IMR-90 (cell line): Measurements from ENCODE around the gene CD82. TPM values are rescaled to one million over a fixed set of nuclear protein-coding genes. Genes with fewer than 3 reads are reported as not detected.
A peak's percentile ranks its signal among the peaks of the same experiment; 100 is the strongest.

Experiments used
- ATAC-seq: fragments of 200-7000 bp; cut with Tn5 transposase; 2 replicates; pipeline ENCODE4 v1.9.1; 2020; ENCODE audit warnings: low read depth, mild to moderate bottlenecking, moderate library complexity
- BruUV-seq: library from RNA; stranded (reverse); fragments of 400-500 nt; replicated peaks from 2 replicates; lab custom pipeline; 2021; lab: Mats Ljungman, UMichigan
- CTCF ChIA-PET: fragments of 300-600 bp; formaldehyde crosslinking; extraction: SDS; loops from one replicate; lab custom pipeline; 2021; ENCODE audit warnings: antibody characterized with exemption; lab: Yijun Ruan, JAX
- POLR2A ChIA-PET: fragments of 300-600 bp; sonication (Branson Sonifier 250); formaldehyde crosslinking; loops from one replicate; lab custom pipeline; 2022; ENCODE audit warnings: antibody characterized with exemption; ENCODE audit not compliant: unreplicated experiment; lab: Charles Lee
- DNase-seq: peaks from one replicate; pipeline ENCODE4 v3.0.0; 2013
- H2AFZ ChIP-seq: replicated peaks from 2 replicates; pipeline ENCODE3; 2013; ENCODE audit warnings: low read length, mild to moderate bottlenecking; ENCODE audit not compliant: poor library complexity
- H2AK5ac ChIP-seq: 2 replicates; pipeline ENCODE4 v1.6.1; 2013; ENCODE audit warnings: low read depth, low read length, inconsistent platforms
- H2AK9ac ChIP-seq: replicated peaks from 2 replicates; pipeline ENCODE3; 2013; ENCODE audit warnings: mild to moderate bottlenecking, low read depth, low read length, moderate library complexity; ENCODE audit not compliant: poor library complexity
- H2BK120ac ChIP-seq: 2 replicates; pipeline ENCODE4 v1.6.1; 2013; ENCODE audit warnings: low read depth, low read length, inconsistent platforms
- H2BK15ac ChIP-seq: 3 replicates; pipeline ENCODE4 v1.6.1; 2013; ENCODE audit warnings: low read depth, low read length, inconsistent platforms
- H2BK20ac ChIP-seq: 2 replicates; pipeline ENCODE4 v1.6.1; 2013; ENCODE audit warnings: low read depth, mild to moderate bottlenecking, inconsistent platforms, low read length, moderate library complexity
- H2BK5ac ChIP-seq: 2 replicates; pipeline ENCODE4 v1.6.1; 2013; ENCODE audit warnings: mild to moderate bottlenecking, low read depth, low read length, inconsistent platforms; ENCODE audit not compliant: poor library complexity, severe bottlenecking
- H3K14ac ChIP-seq: replicated peaks from 2 replicates; pipeline ENCODE4 v1.6.1; 2013; ENCODE audit warnings: low read depth, low read length, inconsistent platforms
- H3K18ac ChIP-seq: 2 replicates; pipeline ENCODE4 v1.6.1; 2013; ENCODE audit warnings: low read depth, low read length, control low read depth
- H3K23ac ChIP-seq: 2 replicates; pipeline ENCODE4 v1.6.1; 2013; ENCODE audit warnings: low read depth, low read length, inconsistent platforms
- H3K27ac ChIP-seq: 2 replicates; pipeline ENCODE4 v1.5.1; 2013; ENCODE audit warnings: mild to moderate bottlenecking, control low read depth, low read length; ENCODE audit not compliant: insufficient read depth
- H3K27me3 ChIP-seq: 2 replicates; pipeline ENCODE4 v1.6.1; 2013; ENCODE audit warnings: low read length; ENCODE audit not compliant: control insufficient read depth, insufficient read depth
- H3K36me3 ChIP-seq: 2 replicates; pipeline ENCODE4 v1.6.1; 2013; ENCODE audit warnings: low read length, mixed read lengths; ENCODE audit not compliant: control insufficient read depth, insufficient read depth
- H3K4ac ChIP-seq: 2 replicates; pipeline ENCODE4 v1.6.1; 2013; ENCODE audit warnings: low read depth, low read length, inconsistent platforms
- H3K4me1 ChIP-seq: 2 replicates; pipeline ENCODE4 v1.6.1; 2013; ENCODE audit warnings: low read length, mixed read lengths; ENCODE audit not compliant: control insufficient read depth, insufficient read depth
- H3K4me2 ChIP-seq: 2 replicates; pipeline ENCODE4 v1.6.1; 2013; ENCODE audit warnings: low read depth, mild to moderate bottlenecking, control low read depth, low read length, moderate library complexity
- H3K4me3 ChIP-seq: 2 replicates; pipeline ENCODE4 v1.5.1; 2013; ENCODE audit warnings: low read depth, mild to moderate bottlenecking, control low read depth, low read length, moderate library complexity; ENCODE audit not compliant: insufficient read depth
- H3K56ac ChIP-seq: 2 replicates; pipeline ENCODE4 v1.6.1; 2013; ENCODE audit warnings: low read length, inconsistent platforms; ENCODE audit not compliant: insufficient read depth; ENCODE audit errors: extremely low read depth
- H3K79me1 ChIP-seq, 2 experiments: 2 replicates each; pipeline ENCODE4 v1.6.1; 2013; ENCODE audit warnings: low read length in 2 of 2, inconsistent platforms in 1 of 2, low read depth in 1 of 2
- H3K9ac ChIP-seq: 2 replicates; pipeline ENCODE4 v1.6.1; 2013; ENCODE audit warnings: low read depth, low read length, control low read depth
- H3K9me1 ChIP-seq: 2 replicates; pipeline ENCODE4 v1.6.1; 2013; ENCODE audit warnings: low read length, inconsistent platforms; ENCODE audit not compliant: insufficient read depth
- H3K9me3 ChIP-seq: 2 replicates; pipeline ENCODE4 v1.6.1; 2013; ENCODE audit warnings: low read length; ENCODE audit not compliant: control insufficient read depth, insufficient read depth
- H4K20me1 ChIP-seq: 2 replicates; pipeline ENCODE4 v1.6.1; 2013; ENCODE audit warnings: low read length, inconsistent platforms; ENCODE audit not compliant: insufficient read depth
- H4K5ac ChIP-seq: 2 replicates; pipeline ENCODE4 v1.6.1; 2013; ENCODE audit warnings: mild to moderate bottlenecking, low read depth, low read length, control low read depth
- H4K8ac ChIP-seq, 2 experiments: 2 replicates each; pipeline ENCODE4 v1.6.1; 2013; ENCODE audit warnings: low read depth in 2 of 2, low read length in 2 of 2, control low read depth in 1 of 2, inconsistent platforms in 1 of 2
- H4K91ac ChIP-seq: 2 replicates; pipeline ENCODE4 v1.6.1; 2013; ENCODE audit warnings: low read depth, low read length, inconsistent platforms; ENCODE audit not compliant: insufficient read depth
- FOS ChIP-seq: fragments of 150-350 bp; IDR thresholded peaks from 2 replicates; pipeline ENCODE4 v1.6.1; 2016; ENCODE audit warnings: low read depth, low read length
- MAFK ChIP-seq: IDR thresholded peaks from 2 replicates; pipeline ENCODE4 v1.6.1; 2012; ENCODE audit warnings: low read depth, low read length, improper control_type of control experiment
- MAZ ChIP-seq: IDR thresholded peaks from 2 replicates; pipeline ENCODE4 v1.6.1; 2012; ENCODE audit warnings: low read depth, mild to moderate bottlenecking, low read length, improper control_type of control experiment, moderate library complexity, borderline replicate concordance
- MXI1 ChIP-seq: IDR thresholded peaks from 2 replicates; pipeline ENCODE4 v1.6.1; 2012; ENCODE audit warnings: low read depth, mild to moderate bottlenecking, low read length, moderate library complexity, borderline replicate concordance
- POLR2A ChIP-seq: IDR thresholded peaks from 2 replicates; pipeline ENCODE4 v1.6.1; 2012; ENCODE audit warnings: mild to moderate bottlenecking, low read depth, low read length
- RCOR1 ChIP-seq: IDR thresholded peaks from 2 replicates; pipeline ENCODE4 v1.6.1; 2012; ENCODE audit warnings: mild to moderate bottlenecking, low read length, improper control_type of control experiment; ENCODE audit not compliant: insufficient replicate concordance
- RFX5 ChIP-seq: IDR thresholded peaks from 2 replicates; pipeline ENCODE4 v1.8.0; 2012; ENCODE audit warnings: low read depth, mild to moderate bottlenecking, low read length, moderate library complexity
- SMC3 ChIP-seq: fragments of 150-350 bp; IDR thresholded peaks from 2 replicates; pipeline ENCODE4 v1.6.1; 2016; ENCODE audit warnings: low read depth, mild to moderate bottlenecking, antibody characterized with exemption, low read length, moderate library complexity
- WGBS, 2 experiments: methylation state at CpG; one replicate each; pipeline versions ENCODE4 v1.1.5 to v1.1.7; 2013; ENCODE audit warnings: missing lambda C conversion rate in 2 of 2; ENCODE audit not compliant: insufficient read length in 1 of 2; ENCODE audit errors: extremely low coverage in 2 of 2; 5-methylcytosine and 5-hydroxymethylcytosine counted together
- dilution Hi-C: fragments of 300-500 bp; cut with HindIII; formaldehyde crosslinking; loops from one replicate; pipeline ENCODE4 v1.14.3; 2018; ENCODE audit warnings: low sequenced_read_pairs; ENCODE audit not compliant: unreplicated experiment
- in situ Hi-C: fragments of 300-500 bp; cut with MboI; formaldehyde crosslinking; loops from 3 replicates; pipeline ENCODE4 v1.14.3; 2019; ENCODE audit warnings: low sequenced_read_pairs, inconsistent platforms, mixed read lengths
- intact Hi-C: fragments of 100-400 bp; cut with micrococcal nuclease; formaldehyde crosslinking; loops from 2 replicates; pipeline ENCODE4 v1.10.0; 2022
- polyA plus RNA-seq, 3 experiments: library from polyadenylated mRNA; depleted of rRNA; stranded (reverse); fragments of >200 nt; gene quantifications; 2 replicates each; pipeline ENCODE4 v1.2.3, GENCODE V29; 2012; ENCODE audit warnings: low replicate concordance in 1 of 3
- total RNA-seq: library from RNA; depleted of rRNA; stranded (reverse); fragments of >200 nt; gene quantifications from 2 replicates; pipeline ENCODE4 v1.2.3, GENCODE V29; 2012
- TF ChIP-seq, protein P1 (sequence below): conservative IDR thresholded peaks from 2 replicates; pipeline ENCODE4 v1.5.1; 2012; ENCODE audit warnings: mild to moderate bottlenecking, low read depth, low read length, improper control_type of control experiment

Gene CD82
- total and polyA plus RNA-seq, 2 of the 4 experiments (the other 2 are of a cell fraction), result 32.8 to 49.4 TPM

DNA sequence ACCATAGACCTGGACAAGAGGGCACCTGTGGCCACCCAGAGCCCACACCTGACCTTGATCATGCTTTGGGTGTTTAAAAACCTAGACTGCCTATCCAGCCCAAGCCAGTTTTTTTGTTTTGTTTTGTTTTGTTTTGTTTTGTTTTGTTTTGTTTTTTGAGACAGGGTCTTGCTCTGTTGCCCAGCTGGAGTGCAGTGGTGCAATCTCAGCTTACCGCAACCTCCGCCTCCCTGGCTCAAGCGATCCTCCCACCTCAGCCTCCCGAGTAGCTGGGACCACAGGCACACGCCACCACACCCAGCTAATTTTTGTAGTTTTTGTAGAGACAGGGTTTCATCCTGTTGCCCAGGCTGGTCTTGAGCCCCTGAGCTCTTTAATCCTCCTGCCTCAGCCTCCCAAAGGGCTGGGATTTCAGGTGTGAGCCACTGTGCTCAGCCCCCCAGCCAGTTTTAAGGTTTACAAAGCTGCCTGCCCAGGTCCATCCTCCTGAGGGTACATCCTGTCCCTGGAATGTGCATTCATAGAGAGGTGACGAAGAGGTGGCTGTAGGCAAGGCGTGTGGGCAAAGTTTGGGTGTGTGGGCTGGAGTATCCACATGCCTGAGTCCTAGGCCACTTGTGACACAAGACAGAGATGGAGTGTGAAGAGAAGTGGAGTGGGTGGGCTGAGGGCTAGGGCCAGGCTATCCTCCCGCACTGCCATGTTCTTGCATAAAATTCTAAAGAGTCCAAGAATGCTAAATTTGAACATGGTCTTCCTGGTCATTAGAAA is 3.3 kb upstream of the CD82 start:
- Histone ChIP-seq H3K27ac (no peak overlapping the region), H4K8ac (no peak overlapping the region; a peak in 1 of 4 replicates), H3K9me1 (peaks cover 15% of the 10 kb centered on the region), H4K5ac (no peak overlapping the region), H3K18ac (peak overlapping the region; percentile 1; the same call in 1 of the 2 replicates), H3K36me3 (no peaks in the 10 kb centered on the region), H3K79me1 (peaks cover 5 to 16% of the 10 kb centered on the region in 2 experiments; a peak in 3 of 4 replicates), H2BK120ac (peak overlapping the region; percentile 27; the same call in 1 of the 2 replicates), H2BK15ac (peak overlapping the region; percentile 24; the same call in 1 of the 3 replicates), H3K9me3 (no peaks in the 10 kb centered on the region), H4K91ac (peak overlapping the region; percentile 23; the same call in 1 of the 2 replicates), H3K14ac (peak overlapping the region; percentile 37), H3K23ac (no peak overlapping the region), H2BK5ac (no peak overlapping the region), H2AFZ (no peak overlapping the region), H3K4ac (peak overlapping the region; percentile 41), H2AK9ac (no peak overlapping the region), H3K9ac (no peak overlapping the region), H2BK20ac (0 out of 2 replicates have a peak overlapping the region, but pooled peaks have one; percentile 17), H3K4me2 (no peak overlapping the region), H2AK5ac (peak overlapping the region; percentile 74; the same call in 1 of the 2 replicates), H4K20me1 (no peaks in the 10 kb centered on the region), H3K27me3 (no peaks in the 10 kb centered on the region), H3K4me1 (peaks cover 23% of the 10 kb centered on the region), H3K4me3 (no peak overlapping the region), H3K56ac (no peak overlapping the region)
- 100% methylated on average over 2 of the region's 8 CpGs; no CpG with 5 or more reads in 1 of the 2 experiments for WGBS, 2 experiments
- intact Hi-C loops (loop anchor here (10.0 kb wide), 2 partner anchors 163 to 203 kb away; partner anchors contain the start of gene TSPAN18), dilution Hi-C loops (no loop called here), in situ Hi-C loops (loop anchor here (5.0 to 25.0 kb wide), 2 partner anchors 45 to 1250 kb away; partner anchors contain the start of gene SLC35C1)
- ATAC-seq (no peak), DNase-seq (no peak)
- CTCF ChIA-PET, result interaction anchor here (1.2 kb wide), 1 partner anchor 34 kb away, joined by 5 read pairs; no protein-coding TSS in a partner anchor
- POLR2A ChIA-PET, result no interaction called here
- no TSS peak for BruUV-seq
- TF ChIP-seq RCOR1, result no peak
- no peak for TF ChIP-seq MAZ
- no peak for TF ChIP-seq MAFK
- TF ChIP-seq, protein P1, sequence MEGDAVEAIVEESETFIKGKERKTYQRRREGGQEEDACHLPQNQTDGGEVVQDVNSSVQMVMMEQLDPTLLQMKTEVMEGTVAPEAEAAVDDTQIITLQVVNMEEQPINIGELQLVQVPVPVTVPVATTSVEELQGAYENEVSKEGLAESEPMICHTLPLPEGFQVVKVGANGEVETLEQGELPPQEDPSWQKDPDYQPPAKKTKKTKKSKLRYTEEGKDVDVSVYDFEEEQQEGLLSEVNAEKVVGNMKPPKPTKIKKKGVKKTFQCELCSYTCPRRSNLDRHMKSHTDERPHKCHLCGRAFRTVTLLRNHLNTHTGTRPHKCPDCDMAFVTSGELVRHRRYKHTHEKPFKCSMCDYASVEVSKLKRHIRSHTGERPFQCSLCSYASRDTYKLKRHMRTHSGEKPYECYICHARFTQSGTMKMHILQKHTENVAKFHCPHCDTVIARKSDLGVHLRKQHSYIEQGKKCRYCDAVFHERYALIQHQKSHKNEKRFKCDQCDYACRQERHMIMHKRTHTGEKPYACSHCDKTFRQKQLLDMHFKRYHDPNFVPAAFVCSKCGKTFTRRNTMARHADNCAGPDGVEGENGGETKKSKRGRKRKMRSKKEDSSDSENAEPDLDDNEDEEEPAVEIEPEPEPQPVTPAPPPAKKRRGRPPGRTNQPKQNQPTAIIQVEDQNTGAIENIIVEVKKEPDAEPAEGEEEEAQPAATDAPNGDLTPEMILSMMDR, result no peak
- no peak for TF ChIP-seq MXI1
- no peak for TF ChIP-seq RFX5
- TF ChIP-seq FOS, result no peak
- no peak for TF ChIP-seq SMC3
- no peak for TF ChIP-seq POLR2A
